Fibroblast of villous mesenchyme (primary cell): Measurements from ENCODE around the gene PSMD10. TPM values are rescaled to one million over a fixed set of nuclear protein-coding genes. Genes with fewer than 3 reads are reported as not detected.

ENCODE experiments used
- DNase-seq: peaks from one replicate; pipeline ENCODE4 v3.0.0-alpha.2; 2010; ENCODE audit warnings: low read depth
- H3K4me3 ChIP-seq: 2 replicates; pipeline ENCODE4 v1.5.1; 2011; ENCODE audit warnings: low read depth, mild to moderate bottlenecking, low read length
- CTCF ChIP-seq: IDR thresholded peaks from 2 replicates; pipeline ENCODE4 v1.5.1; 2012; ENCODE audit warnings: low read depth, mild to moderate bottlenecking, low read length; ENCODE audit not compliant: insufficient read depth
- total RNA-seq: library from RNA; depleted of rRNA; stranded (reverse); fragments of >200 nt; gene quantifications from 2 replicates; pipeline ENCODE4 v1.2.3, GENCODE V29; 2012

PSMD10 gene
- total RNA-seq, 1 donor: 96.7 TPM

- no peak for TF ChIP-seq CTCF
- no peak for DNase-seq
- H3K4me3 ChIP-seq: no peak overlapping the region
Measured at GRCh38 chrX:108130889-108131288, 39.5 kb upstream of the PSMD10 start.

- DNase-seq: no peak
- TF ChIP-seq CTCF: no peak
- H3K4me3 ChIP-seq: no peak overlapping the region
Measured at GRCh38 chrX:108127152-108127551, 35.8 kb upstream of the PSMD10 start.

- no peak overlapping the region for H3K4me3 ChIP-seq
- peak; percentile 27 for DNase-seq
- TF ChIP-seq CTCF: no peak
Measured at GRCh38 chrX:108126661-108127060, 35.3 kb upstream of the PSMD10 start.

- no peak overlapping the region for H3K4me3 ChIP-seq
- no peak for TF ChIP-seq CTCF
- DNase-seq: no peak
Measured at GRCh38 chrX:108123591-108124366, 32.4 kb upstream of the PSMD10 start.

- peak; percentile 20 for DNase-seq
- no peak overlapping the region for H3K4me3 ChIP-seq
- TF ChIP-seq CTCF: no peak
Measured at GRCh38 chrX:108122748-108123147, 31.4 kb upstream of the PSMD10 start.

- no peak for DNase-seq
- H3K4me3 ChIP-seq: no peak overlapping the region
- TF ChIP-seq CTCF: no peak
Measured at GRCh38 chrX:108121291-108121690, 29.9 kb upstream of the PSMD10 start.

- H3K4me3 ChIP-seq: no peak overlapping the region
- no peak for TF ChIP-seq CTCF
- peak; percentile 52 for DNase-seq
Measured at GRCh38 chrX:108117988-108118387, 26.6 kb upstream of the PSMD10 start.
